Measurements from ENCODE around the gene TRAM2. TPM values are rescaled to one million over a fixed set of nuclear protein-coding genes. Genes with fewer than 3 reads are reported as not detected.

The TRAM2 gene
- total and polyA plus RNA-seq, 2 of the 8 experiments (the other 6 are each of a cell fraction or from before 2014, with no cell fraction given) = 9.0 to 21.4 TPM

GRCh38 chr6:52499026-52499425, 77.8 kb downstream of the TRAM2 start (continued):
- no peak for TF ChIP-seq CHD7 (IDR thresholded peaks at IDR 0.05; ENCODE audit: insufficient replicate concordance, low read length)
- TF ChIP-seq KDM4A (IDR thresholded peaks at IDR 0.05; ENCODE audit: low read depth, low read length, severe bottlenecking) = no peak
- no peak for TF ChIP-seq KDM1A (IDR thresholded peaks at IDR 0.05; ENCODE audit: borderline replicate concordance, low read length)
- TF ChIP-seq CBX5 (IDR thresholded peaks at IDR 0.05; ENCODE audit: low read depth, low read length) = no peak
